Measurements from ENCODE around the gene DYNLT2. TPM values are rescaled to one million over a fixed set of nuclear protein-coding genes. Genes with fewer than 3 reads are reported as not detected.

The DYNLT2 gene
- total RNA-seq, 1 experiment from 2014 or later, result 1.3 TPM

GRCh38 chr6:169738976-169739529 lies 12.3 kb downstream of the DYNLT2 start:
- DNase-seq (ENCODE audit: extremely low read depth, low read depth), result no peak

DNA sequence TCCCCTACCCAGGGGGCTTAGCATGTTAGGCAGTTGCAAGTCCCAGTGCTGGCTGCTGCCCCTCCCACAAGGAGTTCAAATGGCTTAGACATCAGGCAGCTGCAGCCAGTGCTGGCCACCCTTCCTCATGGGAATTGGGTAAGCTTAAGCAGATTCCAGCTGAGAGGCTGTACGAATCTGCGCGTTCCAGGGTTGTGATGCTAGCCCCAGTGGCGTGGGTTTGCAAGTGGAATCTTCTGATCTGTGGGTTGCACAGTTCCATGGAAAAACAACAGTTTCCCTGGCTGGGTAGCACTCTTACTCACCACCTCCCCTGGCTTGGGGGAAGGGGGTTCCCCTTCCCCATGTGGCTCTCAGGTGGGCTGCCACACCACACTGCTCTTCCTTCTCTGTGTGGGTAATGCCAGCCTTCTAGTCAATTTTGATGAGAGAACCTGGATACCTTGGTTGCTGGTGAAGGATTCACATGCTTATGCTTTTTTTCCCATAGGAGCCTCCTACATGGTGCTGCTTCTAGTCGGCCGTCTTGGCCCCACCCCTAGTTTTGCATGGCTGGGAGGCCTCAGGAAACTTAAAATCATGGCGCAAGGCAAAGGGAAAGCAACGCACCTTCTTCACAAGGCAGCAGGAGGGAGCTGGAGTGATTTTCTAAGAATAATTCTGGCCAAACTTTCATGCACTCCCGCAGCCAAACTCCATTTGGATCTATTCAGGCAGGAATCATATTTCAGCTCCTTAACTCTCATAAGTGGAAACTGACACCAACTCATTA lies 13.0 kb downstream of the DYNLT2 start:
- no peak for DNase-seq (ENCODE audit: extremely low read depth, low read depth)

DNA sequence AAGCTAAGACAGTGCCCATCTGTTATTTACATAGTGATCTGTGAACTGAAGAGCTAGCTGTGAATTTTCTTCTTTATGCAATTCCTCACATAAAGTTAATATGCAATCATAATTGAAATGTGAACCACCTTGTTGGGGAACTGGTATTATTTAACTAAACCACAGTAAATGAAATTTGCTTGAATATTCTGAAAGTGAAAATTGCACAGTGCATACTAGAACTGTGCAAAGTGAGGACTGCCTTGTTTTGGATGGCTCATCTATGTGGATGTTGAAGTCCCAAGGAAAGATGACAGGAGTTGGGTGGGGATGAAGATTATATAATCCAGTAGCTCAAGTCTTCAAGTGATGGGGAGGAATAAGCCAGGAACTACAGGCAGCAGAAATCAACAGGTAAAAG lies 21.4 kb downstream of the DYNLT2 start:
- DNase-seq (ENCODE audit: extremely low read depth, low read depth), result no peak

- no peak for DNase-seq (ENCODE audit: extremely low read depth, low read depth)
Observed at GRCh38 chr6:169726963-169727362, 24.4 kb downstream of the DYNLT2 start.

- no peak for DNase-seq (ENCODE audit: extremely low read depth, low read depth)
Observed at GRCh38 chr6:169726049-169726400, 25.3 kb downstream of the DYNLT2 start.

DNA sequence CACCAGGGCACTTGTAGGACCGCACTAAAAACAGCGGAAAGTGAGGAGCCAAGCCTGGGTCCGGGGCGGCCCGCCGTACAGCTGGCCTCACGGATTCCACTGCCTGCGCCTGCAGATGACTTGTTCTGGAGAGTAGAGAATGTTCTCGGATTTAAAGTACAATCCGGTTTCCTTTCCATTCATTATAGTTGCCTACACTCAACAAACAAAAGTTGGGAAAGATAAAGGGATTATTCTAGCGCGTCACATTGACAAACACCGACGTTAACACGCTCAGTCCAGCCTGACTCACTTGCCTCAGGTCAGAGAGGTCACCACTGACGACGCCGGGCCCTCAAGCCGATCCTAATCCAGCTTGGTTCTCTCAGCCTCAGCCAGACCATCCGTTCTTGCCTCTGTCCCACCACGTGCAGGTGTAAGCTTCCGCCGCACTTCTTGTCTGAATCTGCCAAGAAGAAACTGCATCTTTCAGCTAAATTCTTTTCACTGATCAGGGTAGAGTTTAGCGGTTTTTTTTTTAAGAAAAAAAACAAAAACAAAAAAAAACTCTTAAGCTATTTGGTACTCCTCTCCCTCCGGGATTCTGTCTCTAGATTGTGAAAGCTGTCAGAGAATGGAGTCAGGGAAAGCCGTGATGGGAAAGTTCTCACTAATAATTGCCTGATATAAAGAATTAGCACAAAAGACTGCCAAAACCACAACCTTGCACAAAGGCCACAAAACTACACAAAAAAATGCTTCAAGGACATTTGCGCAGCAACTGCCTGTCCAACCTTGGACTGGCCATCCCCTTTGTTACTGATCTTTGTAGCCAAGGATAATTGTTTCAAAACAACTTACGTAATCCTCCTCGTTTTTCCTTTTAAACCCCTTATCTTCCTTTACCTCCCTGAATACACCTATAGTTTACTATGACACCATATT lies 26.0 kb downstream of the DYNLT2 start:
- peak; percentile 58 for DNase-seq (ENCODE audit: extremely low read depth, low read depth)

GRCh38 chr6:169724494-169725124 lies 26.8 kb downstream of the DYNLT2 start, which contains the start of gene PHF10:
Gene PHF10 (minus strand): TSS chr6:169724500. CDS start chr6:169723931, 569 bp downstream.
- DNase-seq (ENCODE audit: extremely low read depth, low read depth), result peak; percentile 9

- peak; percentile 12 for DNase-seq (ENCODE audit: extremely low read depth, low read depth)
Observed at GRCh38 chr6:169723991-169724493, 27.3 kb downstream of the DYNLT2 start.

DNA sequence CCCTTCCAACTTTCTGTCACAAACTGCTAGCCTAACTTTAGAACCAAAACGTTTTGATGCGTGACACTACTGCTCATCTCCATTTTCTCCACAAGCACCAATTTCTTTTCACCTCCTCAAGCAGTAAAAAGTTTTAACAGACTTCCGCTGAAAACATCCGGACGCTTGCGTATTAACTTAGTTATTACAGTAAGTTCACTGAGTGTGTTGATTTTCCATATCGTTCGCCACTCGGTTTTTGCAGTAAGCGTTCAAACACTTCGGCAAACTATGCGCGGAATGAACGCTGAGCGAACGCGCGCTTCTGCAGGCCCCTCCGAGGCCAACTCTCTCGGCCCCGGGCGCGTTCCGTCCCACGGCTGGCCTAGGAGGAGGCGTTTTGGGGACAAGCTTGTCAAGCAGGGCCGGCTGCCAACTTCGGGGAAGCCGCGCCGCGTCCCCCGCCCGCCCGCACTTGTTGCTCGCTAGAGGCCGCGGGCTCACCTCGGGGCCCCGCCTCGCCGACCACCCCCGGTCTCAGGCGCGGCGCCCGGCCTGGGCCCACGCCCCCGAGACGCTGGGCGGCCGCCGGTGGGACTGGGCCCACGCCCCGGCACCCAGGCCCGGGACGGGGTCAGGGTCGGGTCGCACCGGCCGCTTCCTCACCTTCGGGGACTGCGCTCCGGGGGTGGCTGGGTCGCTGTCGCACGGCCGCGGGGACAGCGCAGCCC lies 28.0 kb downstream of the DYNLT2 start:
- peak; percentile 6 for DNase-seq (ENCODE audit: extremely low read depth, low read depth)

GRCh38 chr6:169722362-169723199 lies 28.8 kb downstream of the DYNLT2 start:
- no peak for DNase-seq (ENCODE audit: extremely low read depth, low read depth)

- no peak for DNase-seq (ENCODE audit: extremely low read depth, low read depth)
Observed at GRCh38 chr6:169720207-169720855, 31.0 kb downstream of the DYNLT2 start.

GRCh38 chr6:169719117-169719516 lies 32.3 kb downstream of the DYNLT2 start:
- no peak for DNase-seq (ENCODE audit: extremely low read depth, low read depth)

DNA sequence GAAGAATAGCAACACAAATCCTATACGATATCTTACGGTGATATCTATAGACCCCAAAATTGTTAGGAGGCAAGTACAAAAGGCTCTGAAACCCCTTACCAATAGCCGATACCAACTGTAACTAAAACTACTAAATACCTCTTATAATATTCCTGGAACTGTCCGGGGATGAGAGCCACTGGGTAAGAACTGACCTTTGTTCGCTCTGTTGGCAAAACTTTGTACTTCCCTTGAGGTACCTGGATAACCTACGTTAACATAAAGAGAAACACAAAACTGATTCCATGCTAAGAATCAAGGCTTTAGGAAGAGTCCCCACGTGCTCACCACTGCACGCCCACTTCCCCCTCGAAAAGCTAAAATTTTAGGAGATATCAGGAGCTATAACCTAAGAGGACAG lies 36.8 kb downstream of the DYNLT2 start:
- DNase-seq (ENCODE audit: extremely low read depth, low read depth), result no peak

DNA sequence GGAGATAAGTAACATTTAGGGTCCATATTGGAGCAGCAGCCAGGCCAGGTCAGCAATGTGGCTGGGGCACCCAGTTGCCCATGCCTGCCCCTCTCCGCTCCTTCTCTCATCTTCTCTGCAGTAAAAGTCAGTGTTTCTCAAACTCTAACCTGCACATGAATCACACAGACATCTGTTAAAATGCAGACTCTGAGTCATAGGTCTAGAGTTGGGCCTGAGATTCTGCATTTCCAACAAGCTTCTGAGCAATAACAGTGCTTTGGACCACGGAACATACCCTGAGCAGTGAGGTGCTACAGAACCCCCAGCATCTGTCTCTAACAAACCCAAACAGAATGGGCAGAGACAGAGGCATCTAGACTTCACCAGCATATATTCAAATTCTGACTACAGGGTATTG lies 37.2 kb downstream of the DYNLT2 start:
- DNase-seq (ENCODE audit: extremely low read depth, low read depth), result no peak

DNA sequence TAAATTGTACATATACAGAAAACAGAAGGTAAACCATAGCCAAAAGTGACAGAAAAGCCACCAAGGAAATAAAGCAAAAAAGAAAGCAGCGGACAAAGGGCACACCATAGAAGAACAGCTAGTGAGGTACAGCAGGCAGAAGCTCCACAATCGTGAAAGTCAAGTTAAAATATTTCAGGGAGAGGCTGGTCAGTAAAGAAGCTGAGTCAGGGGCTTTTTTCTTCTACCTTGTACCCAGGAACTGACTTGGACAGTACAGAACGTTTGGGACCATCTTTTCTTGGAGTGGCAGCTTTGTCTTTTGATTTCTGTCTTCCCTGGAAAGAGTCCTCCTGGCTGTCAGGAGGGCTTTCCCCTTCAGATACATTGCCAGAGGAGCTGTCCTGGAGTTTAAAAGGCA lies 41.4 kb downstream of the DYNLT2 start:
- DNase-seq (ENCODE audit: extremely low read depth, low read depth), result no peak

- no peak for DNase-seq (ENCODE audit: extremely low read depth, low read depth)
Observed at GRCh38 chr6:169709293-169709692, 42.1 kb downstream of the DYNLT2 start.

DNA sequence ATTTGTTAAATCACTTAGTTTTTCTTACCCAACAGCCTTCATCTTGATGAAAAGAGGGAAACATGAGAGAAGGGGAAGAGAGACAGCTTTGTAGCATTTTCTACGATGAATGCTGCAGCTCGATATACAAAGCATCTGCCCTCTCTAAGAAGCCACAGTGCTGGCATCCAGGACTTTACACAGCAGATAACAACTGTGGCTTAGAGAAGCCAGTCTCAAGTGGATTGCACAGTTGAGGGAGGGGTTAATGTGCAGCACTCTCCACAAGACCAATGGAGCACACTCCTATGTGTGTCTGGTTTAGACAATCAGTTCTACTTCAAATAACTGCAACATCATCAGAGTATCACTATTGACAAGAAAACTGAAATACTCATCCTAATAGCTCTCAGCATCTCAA lies 43.6 kb downstream of the DYNLT2 start:
- no peak for DNase-seq (ENCODE audit: extremely low read depth, low read depth)

DNA sequence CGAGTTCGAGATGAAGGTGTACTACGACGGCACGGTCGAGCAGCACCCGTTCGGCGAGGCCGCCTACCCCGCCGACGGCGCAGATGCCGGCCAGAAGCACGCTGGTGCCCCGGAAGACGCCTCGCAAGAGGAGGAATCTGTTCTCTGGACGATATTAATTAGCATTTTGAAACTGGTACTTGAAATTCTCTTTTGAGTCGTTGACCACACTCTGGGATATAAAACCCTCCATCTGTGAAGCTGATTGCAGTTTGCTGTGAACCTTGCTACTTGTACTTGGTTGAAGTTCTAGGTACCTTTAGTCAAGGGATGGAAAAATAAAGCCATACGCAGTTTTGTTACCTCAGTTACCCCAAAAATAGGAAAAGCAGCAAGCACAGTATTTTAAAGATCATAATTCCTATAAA lies 48.5 kb downstream of the DYNLT2 start:
- DNase-seq (ENCODE audit: extremely low read depth, low read depth), result no peak

Data from NCI-H460 (cell line).